ENCODE data around the gene ZNRF2.

- no peak for TF ChIP-seq POLR2A (IDR thresholded peaks at IDR 0.05)
- no peak for TF ChIP-seq EP300 (IDR thresholded peaks at IDR 0.05)
- TF ChIP-seq CTCF (IDR thresholded peaks at IDR 0.05), result no peak
- peak in 3 of 4 donors; percentile 9 to 11 (median 10) for TF ChIP-seq POLR2AphosphoS5 (IDR thresholded peaks at IDR 0.05)
Observed at GRCh38 chr7:30285536-30286284, 1.3 kb downstream of the ZNRF2 start.
